Measurements from ENCODE around the gene C1orf198. TPM values are rescaled to one million over a fixed set of nuclear protein-coding genes. Genes with fewer than 3 reads are reported as not detected.

Gene C1orf198
- polyA plus RNA-seq, 3 donors = 1.3 to 2.7 (median 1.6) TPM

- Histone ChIP-seq H3K9me3 (replicated peaks in 1 of 2; ENCODE audit: control insufficient read depth in 1 of 2, insufficient read depth in 1 of 2, low read length in 2 of 2) (no peaks in the 10 kb centered on the region), H3K27ac (ENCODE audit: low read depth in 1 of 2, low read length in 2 of 2) (no peak overlapping the region), H3K36me3 (replicated peaks in 1 of 2; ENCODE audit: control insufficient read depth in 1 of 2, insufficient read depth in 2 of 2, low read length in 2 of 2) (no peaks in the 10 kb centered on the region), H3K9ac (ENCODE audit: insufficient read depth, low read length, poor library complexity, severe bottlenecking) (no peak overlapping the region), H3K4me3 (replicated peaks in 1 of 3; ENCODE audit: low read depth in 2 of 3, low read length in 3 of 3) (no peak overlapping the region), H2AFZ (ENCODE audit: insufficient read depth, low read depth, low read length, poor library complexity, severe bottlenecking) (no peak overlapping the region), H4K20me1 (ENCODE audit: insufficient read depth, low read length) (no peaks in the 10 kb centered on the region), H3K27me3 (ENCODE audit: control insufficient read depth in 2 of 2, insufficient read depth in 2 of 2, low read length in 2 of 2) (no peaks in the 10 kb centered on the region), H3K4me2 (replicated peaks; ENCODE audit: extremely low read depth, low read length, poor library complexity, severe bottlenecking) (no peak overlapping the region), H3K4me1 (ENCODE audit: control insufficient read depth in 1 of 2, insufficient read depth in 2 of 2, low read length in 2 of 2) (no peaks in the 10 kb centered on the region), H3K79me2 (ENCODE audit: insufficient read depth, low read length) (no peaks in the 10 kb centered on the region)
- intact Hi-C loops (cut with micrococcal nuclease) = no loop called here
- 80% methylated on average over 1 of the region's 1 CpG for WGBS (ENCODE audit: insufficient coverage)
- Mint-ChIP-seq H3K9me3 (peaks cover 0 to 10% (median 7%) of the 10 kb centered on the region in 7 donors), H3K4me1 (no peaks in the 10 kb centered on the region), H3K27ac (no peak overlapping the region), H3K27me3 (ENCODE audit: low read depth in 3 of 3) (peaks cover 5 to 9% (median 6%) of the 10 kb centered on the region in 3 donors), H3K4me3 (no peak overlapping the region), H3K36me3 (no peaks in the 10 kb centered on the region)
- no peak for TF ChIP-seq CTCF (IDR thresholded peaks at IDR 0.05)
- no peak for DNase-seq
These were observed 35.8 kb downstream of the C1orf198 start for GRCh38 chr1:230832476-230832875.

- Mint-ChIP-seq H3K9me3 (peaks cover 0 to 10% (median 7%) of the 10 kb centered on the region in 7 donors), H3K4me3 (no peak overlapping the region), H3K4me1 (no peaks in the 10 kb centered on the region), H3K36me3 (no peaks in the 10 kb centered on the region), H3K27ac (peak overlapping the region in 1 of 7 donors; percentile 12), H3K27me3 (ENCODE audit: low read depth in 3 of 3) (peaks cover 4 to 9% (median 6%) of the 10 kb centered on the region in 3 donors)
- Histone ChIP-seq H4K20me1 (ENCODE audit: insufficient read depth, low read length) (no peaks in the 10 kb centered on the region), H2AFZ (ENCODE audit: insufficient read depth, low read depth, low read length, poor library complexity, severe bottlenecking) (no peak overlapping the region), H3K27me3 (ENCODE audit: control insufficient read depth in 2 of 2, insufficient read depth in 2 of 2, low read length in 2 of 2) (no peaks in the 10 kb centered on the region), H3K4me1 (ENCODE audit: control insufficient read depth in 1 of 2, insufficient read depth in 2 of 2, low read length in 2 of 2) (no peaks in the 10 kb centered on the region), H3K9me3 (replicated peaks in 1 of 2; ENCODE audit: control insufficient read depth in 1 of 2, insufficient read depth in 1 of 2, low read length in 2 of 2) (no peaks in the 10 kb centered on the region), H3K36me3 (replicated peaks in 1 of 2; ENCODE audit: control insufficient read depth in 1 of 2, insufficient read depth in 2 of 2, low read length in 2 of 2) (no peaks in the 10 kb centered on the region), H3K4me3 (replicated peaks in 1 of 3; ENCODE audit: low read depth in 2 of 3, low read length in 3 of 3) (no peak overlapping the region), H3K79me2 (ENCODE audit: insufficient read depth, low read length) (no peaks in the 10 kb centered on the region), H3K27ac (ENCODE audit: low read depth in 1 of 2, low read length in 2 of 2) (no peak overlapping the region), H3K9ac (ENCODE audit: insufficient read depth, low read length, poor library complexity, severe bottlenecking) (no peak overlapping the region), H3K4me2 (replicated peaks; ENCODE audit: extremely low read depth, low read length, poor library complexity, severe bottlenecking) (no peak overlapping the region)
- DNase-seq = no peak
- WGBS (ENCODE audit: insufficient coverage) = 54% methylated on average over 1 of the region's 1 CpG
- intact Hi-C loops (cut with micrococcal nuclease) = no loop called here
- no peak for TF ChIP-seq CTCF (IDR thresholded peaks at IDR 0.05)
These were observed 36.5 kb downstream of the C1orf198 start for GRCh38 chr1:230831771-230832170.

Measured in CD14-positive monocyte (primary cell).